HepG2 (cell line): ENCODE measurements around the gene WDR62. TPM values are rescaled to one million over a fixed set of nuclear protein-coding genes. Genes with fewer than 3 reads are reported as not detected.

ENCODE experiments used
- AHR ChIP-seq: IDR thresholded peaks from 2 replicates; pipeline ENCODE4 v1.6.1; 2018; ENCODE audit warnings: missing genetic modification reagents, missing compliant biosample characterization
- FOSL2 ChIP-seq: sonication (generic); formaldehyde crosslinking; IDR thresholded peaks from 2 replicates; pipeline ENCODE4 v1.4.0; 2020; ENCODE audit warnings: missing genetic modification reagents
- ISX ChIP-seq: sonication (generic); formaldehyde crosslinking; conservative IDR thresholded peaks from 2 replicates; pipeline ENCODE4 v1.5.0; 2020; ENCODE audit warnings: missing genetic modification reagents
- KLF13 ChIP-seq: sonication (generic); formaldehyde crosslinking; IDR thresholded peaks from 2 replicates; pipeline ENCODE4 v1.4.0; 2020; ENCODE audit warnings: mild to moderate bottlenecking, missing genetic modification reagents
- NR3C1 ChIP-seq: sonication (generic); formaldehyde crosslinking; IDR thresholded peaks from 2 replicates; pipeline ENCODE4 v1.4.0; 2020; ENCODE audit warnings: missing genetic modification reagents
- PPARG ChIP-seq: conservative IDR thresholded peaks from 2 replicates; pipeline ENCODE4 v1.6.1; 2016; ENCODE audit warnings: missing biosample characterization, missing genetic modification reagents
- ZFP90 ChIP-seq: sonication (generic); formaldehyde crosslinking; IDR thresholded peaks from 2 replicates; pipeline ENCODE4 v1.8.0; 2022; ENCODE audit warnings: missing genetic modification reagents, mild to moderate bottlenecking, inconsistent platforms, borderline replicate concordance
- ZNF17 ChIP-seq: sonication (generic); formaldehyde crosslinking; IDR thresholded peaks from 2 replicates; pipeline ENCODE4 v1.5.0; 2020; ENCODE audit warnings: mild to moderate bottlenecking, missing genetic modification reagents
- ZNF326 ChIP-seq: sonication (generic); formaldehyde crosslinking; IDR thresholded peaks from 2 replicates; pipeline ENCODE4 v1.4.0; 2020; ENCODE audit warnings: missing genetic modification reagents, borderline replicate concordance
- ZNF746 ChIP-seq: sonication (generic); formaldehyde crosslinking; IDR thresholded peaks from 2 replicates; pipeline ENCODE4 v1.8.0; 2022; ENCODE audit warnings: mild to moderate bottlenecking, missing genetic modification reagents
- ZSCAN25 ChIP-seq: sonication (generic); formaldehyde crosslinking; IDR thresholded peaks from 2 replicates; pipeline ENCODE4 v1.8.0; 2022; ENCODE audit warnings: mild to moderate bottlenecking, missing genetic modification reagents
- ZSCAN31 ChIP-seq: sonication (generic); formaldehyde crosslinking; IDR thresholded peaks from 2 replicates; pipeline ENCODE4 v1.5.0; 2020; ENCODE audit warnings: low read depth, mild to moderate bottlenecking, missing genetic modification reagents
- polyA plus RNA-seq, 8 experiments: library from polyadenylated mRNA; depleted of rRNA in 3 of 8; stranded (reverse) in 7 of 8; unstranded in 1 of 8; fragments of >200 nt; fragmentation: Illumina TruSeq in 4 of 8; extraction: Trizol in 4 of 8; gene quantifications; 2 replicates each; pipeline versions ENCODE4 v1.2.1 to v1.2.3, GENCODE V29; 2011 to 2016; ENCODE audit warnings: low read depth in 4 of 8, missing spikeins in 1 of 8, mixed read lengths in 1 of 8; ENCODE audit not compliant: insufficient read depth in 1 of 8
- total RNA-seq, 5 experiments: library from RNA; depleted of rRNA; stranded (reverse); fragments of >200 nt; fragmentation: Illumina TruSeq; extraction: Trizol; gene quantifications; 2 replicates each; pipeline ENCODE4 v1.2.3, GENCODE V29; 2016; ENCODE audit warnings: low read depth in 1 of 5
- TF ChIP-seq, protein P1 (sequence below): sonication (generic); formaldehyde crosslinking; IDR thresholded peaks from one replicate; pipeline ENCODE4 v1.5.1; 2020; ENCODE audit warnings: mild to moderate bottlenecking, missing genetic modification reagents; ENCODE audit errors: not compliant biosample characterization
- TF ChIP-seq, protein P2 (sequence below): sonication (generic); formaldehyde crosslinking; IDR thresholded peaks from 2 replicates; pipeline ENCODE4 v1.8.0; 2022; ENCODE audit warnings: missing genetic modification reagents, mild to moderate bottlenecking, borderline replicate concordance
- TF ChIP-seq, protein P3 (sequence below): sonication (generic); formaldehyde crosslinking; IDR thresholded peaks from 2 replicates; pipeline ENCODE4 v1.4.0; 2020; ENCODE audit warnings: missing genetic modification reagents
- TF ChIP-seq, protein P4 (sequence below): sonication (generic); formaldehyde crosslinking; IDR thresholded peaks from 2 replicates; pipeline ENCODE4 v1.5.1; 2020; ENCODE audit warnings: mild to moderate bottlenecking, missing genetic modification reagents

Gene WDR62
- total and polyA plus RNA-seq, 2 of the 13 experiments (the other 11 are each of a cell fraction or from before 2014, with no cell fraction given) = 5.8 to 12.5 TPM

DNA sequence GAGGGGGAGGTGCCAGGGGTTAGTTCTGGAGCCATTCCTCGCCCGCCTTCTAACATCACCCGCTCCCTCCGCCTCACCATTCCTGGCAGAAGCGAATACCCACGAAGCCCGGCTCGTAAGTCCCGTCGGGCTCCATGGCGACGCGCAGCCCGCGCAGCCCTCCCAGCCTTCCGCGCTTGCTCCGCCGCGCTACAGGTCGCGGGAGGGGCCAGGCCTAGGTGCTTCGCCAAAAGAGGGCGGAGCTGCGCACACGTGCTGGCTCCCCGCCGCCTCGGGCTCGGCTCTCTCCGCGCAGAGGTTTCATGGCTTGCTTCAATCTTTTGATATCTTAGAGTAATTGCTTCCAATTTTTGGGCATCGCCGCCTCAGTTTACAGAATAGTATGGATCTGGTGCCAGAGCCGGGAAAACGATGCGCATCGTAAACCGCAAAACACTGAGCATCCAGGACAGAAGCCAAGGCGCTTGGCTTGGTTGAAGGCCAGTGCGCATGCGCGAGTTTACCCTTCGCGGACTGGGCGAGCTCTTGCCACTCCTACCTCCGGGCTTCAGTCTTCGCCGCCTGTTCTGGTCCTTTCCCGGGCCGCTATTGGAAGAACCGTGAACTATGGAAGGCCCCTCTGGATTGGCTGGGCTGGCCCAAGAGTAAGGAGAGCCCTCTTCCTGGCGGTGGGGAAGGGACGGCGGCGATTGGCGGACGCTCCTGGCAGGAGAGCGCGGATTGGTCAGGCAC, 60.2 kb downstream of the WDR62 start, which contains the start of gene POLR2I (continued):
- TF ChIP-seq, protein P1, sequence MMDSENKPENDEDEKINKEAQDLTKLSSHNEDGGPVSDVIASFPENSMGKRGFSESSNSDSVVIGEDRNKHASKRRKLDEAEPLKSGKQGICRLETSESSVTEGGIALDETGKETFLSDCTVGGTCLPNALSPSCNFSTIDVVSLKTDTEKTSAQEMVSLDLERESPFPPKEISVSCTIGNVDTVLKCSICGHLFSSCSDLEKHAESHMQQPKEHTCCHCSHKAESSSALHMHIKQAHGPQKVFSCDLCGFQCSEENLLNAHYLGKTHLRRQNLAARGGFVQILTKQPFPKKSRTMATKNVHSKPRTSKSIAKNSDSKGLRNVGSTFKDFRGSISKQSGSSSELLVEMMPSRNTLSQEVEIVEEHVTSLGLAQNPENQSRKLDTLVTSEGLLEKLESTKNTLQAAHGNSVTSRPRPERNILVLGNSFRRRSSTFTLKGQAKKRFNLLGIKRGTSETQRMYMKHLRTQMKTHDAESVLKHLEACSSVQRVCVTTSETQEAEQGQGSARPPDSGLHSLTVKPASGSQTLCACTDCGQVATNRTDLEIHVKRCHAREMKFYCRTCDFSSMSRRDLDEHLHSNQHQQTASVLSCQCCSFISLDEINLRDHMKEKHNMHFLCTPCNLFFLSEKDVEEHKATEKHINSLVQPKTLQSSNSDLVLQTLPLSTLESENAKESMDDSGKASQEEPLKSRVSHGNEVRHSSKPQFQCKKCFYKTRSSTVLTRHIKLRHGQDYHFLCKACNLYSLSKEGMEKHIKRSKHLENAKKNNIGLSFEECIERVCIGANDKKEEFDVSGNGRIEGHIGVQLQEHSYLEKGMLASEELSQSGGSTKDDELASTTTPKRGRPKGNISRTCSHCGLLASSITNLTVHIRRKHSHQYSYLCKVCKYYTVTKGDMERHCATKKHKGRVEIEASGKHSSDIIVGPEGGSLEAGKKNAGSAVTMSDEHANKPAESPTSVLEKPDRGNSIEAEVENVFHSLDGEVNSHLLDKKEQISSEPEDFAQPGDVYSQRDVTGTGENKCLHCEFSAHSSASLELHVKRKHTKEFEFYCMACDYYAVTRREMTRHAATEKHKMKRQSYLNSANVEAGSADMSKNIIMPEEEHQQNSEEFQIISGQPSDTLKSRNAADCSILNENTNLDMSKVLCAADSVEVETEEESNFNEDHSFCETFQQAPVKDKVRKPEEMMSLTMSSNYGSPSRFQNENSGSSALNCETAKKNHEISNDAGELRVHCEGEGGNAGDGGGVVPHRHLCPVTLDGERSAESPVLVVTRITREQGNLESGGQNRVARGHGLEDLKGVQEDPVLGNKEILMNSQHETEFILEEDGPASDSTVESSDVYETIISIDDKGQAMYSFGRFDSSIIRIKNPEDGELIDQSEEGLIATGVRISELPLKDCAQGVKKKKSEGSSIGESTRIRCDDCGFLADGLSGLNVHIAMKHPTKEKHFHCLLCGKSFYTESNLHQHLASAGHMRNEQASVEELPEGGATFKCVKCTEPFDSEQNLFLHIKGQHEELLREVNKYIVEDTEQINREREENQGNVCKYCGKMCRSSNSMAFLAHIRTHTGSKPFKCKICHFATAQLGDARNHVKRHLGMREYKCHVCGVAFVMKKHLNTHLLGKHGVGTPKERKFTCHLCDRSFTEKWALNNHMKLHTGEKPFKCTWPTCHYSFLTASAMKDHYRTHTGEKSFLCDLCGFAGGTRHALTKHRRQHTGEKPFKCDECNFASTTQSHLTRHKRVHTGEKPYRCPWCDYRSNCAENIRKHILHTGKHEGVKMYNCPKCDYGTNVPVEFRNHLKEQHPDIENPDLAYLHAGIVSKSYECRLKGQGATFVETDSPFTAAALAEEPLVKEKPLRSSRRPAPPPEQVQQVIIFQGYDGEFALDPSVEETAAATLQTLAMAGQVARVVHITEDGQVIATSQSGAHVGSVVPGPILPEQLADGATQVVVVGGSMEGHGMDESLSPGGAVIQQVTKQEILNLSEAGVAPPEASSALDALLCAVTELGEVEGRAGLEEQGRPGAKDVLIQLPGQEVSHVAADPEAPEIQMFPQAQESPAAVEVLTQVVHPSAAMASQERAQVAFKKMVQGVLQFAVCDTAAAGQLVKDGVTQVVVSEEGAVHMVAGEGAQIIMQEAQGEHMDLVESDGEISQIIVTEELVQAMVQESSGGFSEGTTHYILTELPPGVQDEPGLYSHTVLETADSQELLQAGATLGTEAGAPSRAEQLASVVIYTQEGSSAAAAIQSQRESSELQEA (CRISPR knock-in tag) = peak; percentile 35
- TF ChIP-seq ZSCAN31 = no peak; the same call in 1 of the 2 replicates
- no peak for TF ChIP-seq KLF13 (CRISPR knock-in tag)
- TF ChIP-seq, protein P2, sequence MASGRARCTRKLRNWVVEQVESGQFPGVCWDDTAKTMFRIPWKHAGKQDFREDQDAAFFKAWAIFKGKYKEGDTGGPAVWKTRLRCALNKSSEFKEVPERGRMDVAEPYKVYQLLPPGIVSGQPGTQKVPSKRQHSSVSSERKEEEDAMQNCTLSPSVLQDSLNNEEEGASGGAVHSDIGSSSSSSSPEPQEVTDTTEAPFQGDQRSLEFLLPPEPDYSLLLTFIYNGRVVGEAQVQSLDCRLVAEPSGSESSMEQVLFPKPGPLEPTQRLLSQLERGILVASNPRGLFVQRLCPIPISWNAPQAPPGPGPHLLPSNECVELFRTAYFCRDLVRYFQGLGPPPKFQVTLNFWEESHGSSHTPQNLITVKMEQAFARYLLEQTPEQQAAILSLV (CRISPR knock-in tag) = peak; percentile 64; the same call in 1 of the 2 replicates
- TF ChIP-seq NR3C1 (CRISPR knock-in tag) = no peak
- TF ChIP-seq ZNF326 (CRISPR knock-in tag) = no peak
- TF ChIP-seq, protein P3, sequence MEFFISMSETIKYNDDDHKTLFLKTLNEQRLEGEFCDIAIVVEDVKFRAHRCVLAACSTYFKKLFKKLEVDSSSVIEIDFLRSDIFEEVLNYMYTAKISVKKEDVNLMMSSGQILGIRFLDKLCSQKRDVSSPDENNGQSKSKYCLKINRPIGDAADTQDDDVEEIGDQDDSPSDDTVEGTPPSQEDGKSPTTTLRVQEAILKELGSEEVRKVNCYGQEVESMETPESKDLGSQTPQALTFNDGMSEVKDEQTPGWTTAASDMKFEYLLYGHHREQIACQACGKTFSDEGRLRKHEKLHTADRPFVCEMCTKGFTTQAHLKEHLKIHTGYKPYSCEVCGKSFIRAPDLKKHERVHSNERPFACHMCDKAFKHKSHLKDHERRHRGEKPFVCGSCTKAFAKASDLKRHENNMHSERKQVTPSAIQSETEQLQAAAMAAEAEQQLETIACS = no peak
- TF ChIP-seq, protein P4, sequence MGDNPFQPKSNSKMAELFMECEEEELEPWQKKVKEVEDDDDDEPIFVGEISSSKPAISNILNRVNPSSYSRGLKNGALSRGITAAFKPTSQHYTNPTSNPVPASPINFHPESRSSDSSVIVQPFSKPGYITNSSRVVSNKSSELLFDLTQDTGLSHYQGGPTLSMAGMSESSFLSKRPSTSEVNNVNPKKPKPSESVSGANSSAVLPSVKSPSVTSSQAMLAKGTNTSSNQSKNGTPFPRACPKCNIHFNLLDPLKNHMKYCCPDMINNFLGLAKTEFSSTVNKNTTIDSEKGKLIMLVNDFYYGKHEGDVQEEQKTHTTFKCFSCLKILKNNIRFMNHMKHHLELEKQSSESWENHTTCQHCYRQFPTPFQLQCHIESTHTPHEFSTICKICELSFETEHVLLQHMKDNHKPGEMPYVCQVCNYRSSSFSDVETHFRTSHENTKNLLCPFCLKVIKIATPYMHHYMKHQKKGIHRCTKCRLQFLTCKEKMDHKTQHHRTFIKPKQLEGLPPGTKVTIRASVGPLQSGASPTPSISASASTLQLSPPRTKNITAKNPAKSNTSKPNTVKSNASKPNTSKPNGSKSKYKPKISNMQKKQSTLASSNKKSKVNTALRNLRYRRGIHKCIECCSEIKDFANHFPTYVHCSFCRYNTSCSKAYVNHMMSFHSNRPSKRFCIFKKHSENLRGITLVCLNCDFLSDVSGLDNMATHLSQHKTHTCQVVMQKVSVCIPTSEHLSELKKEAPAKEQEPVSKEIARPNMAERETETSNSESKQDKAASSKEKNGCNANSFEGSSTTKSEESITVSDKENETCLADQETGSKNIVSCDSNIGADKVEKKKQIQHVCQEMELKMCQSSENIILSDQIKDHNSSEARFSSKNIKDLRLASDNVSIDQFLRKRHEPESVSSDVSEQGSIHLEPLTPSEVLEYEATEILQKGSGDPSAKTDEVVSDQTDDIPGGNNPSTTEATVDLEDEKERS = no peak
- peak; percentile 48 for TF ChIP-seq FOSL2 (CRISPR knock-in tag)
- peak; percentile 69 for TF ChIP-seq PPARG (CRISPR knock-in tag)
- TF ChIP-seq ISX = no peak; the same call in 1 of the 2 replicates
- TF ChIP-seq ZNF17 (CRISPR knock-in tag) = no peak
- TF ChIP-seq AHR (CRISPR knock-in tag) = peak; percentile 94
- TF ChIP-seq ZSCAN25 (CRISPR knock-in tag) = peak; percentile 15; the same call in 1 of the 2 replicates
- TF ChIP-seq ZNF746 = no peak
- peak; percentile 95 for TF ChIP-seq ZFP90 (CRISPR knock-in tag)
